ENCODE data around the gene HDAC11.

DNA sequence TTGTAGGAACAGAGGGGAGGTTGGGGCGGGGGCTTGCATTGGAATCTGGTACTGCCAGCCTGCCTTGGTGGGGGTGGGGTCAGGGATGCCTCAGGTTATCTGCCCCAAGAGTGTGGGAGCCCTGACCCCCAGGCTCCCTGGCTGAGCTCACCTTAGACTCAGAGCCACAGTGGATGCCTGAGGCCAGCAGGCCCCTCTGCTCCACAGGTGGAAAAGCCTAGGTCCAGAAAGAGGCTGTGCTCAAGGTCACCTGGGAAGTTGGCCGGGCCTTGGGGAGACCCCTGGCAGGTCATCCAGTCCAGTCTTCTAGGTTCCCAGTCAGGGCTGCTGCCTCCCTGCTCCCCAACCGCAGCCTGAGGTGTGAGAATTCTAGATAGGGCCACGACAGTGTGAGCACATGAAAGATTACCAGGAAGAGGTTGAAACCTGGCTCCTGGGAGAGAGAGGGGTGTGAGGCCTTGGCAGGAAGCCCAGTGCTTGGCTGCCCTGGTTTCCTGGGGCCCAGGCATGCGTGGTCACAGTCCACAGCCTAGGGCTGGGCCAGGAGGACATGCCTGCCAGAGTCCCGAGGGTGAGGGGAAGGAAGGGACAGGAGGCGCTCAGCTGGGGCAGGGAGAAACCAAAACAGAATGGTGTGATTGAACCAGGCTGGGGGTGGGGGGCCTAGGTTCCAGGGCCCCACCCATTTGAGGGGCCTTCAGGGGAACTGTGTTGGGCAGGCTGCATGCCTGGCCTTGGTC, 4.9 kb downstream of the HDAC11 start:
- TF ChIP-seq, protein P1, sequence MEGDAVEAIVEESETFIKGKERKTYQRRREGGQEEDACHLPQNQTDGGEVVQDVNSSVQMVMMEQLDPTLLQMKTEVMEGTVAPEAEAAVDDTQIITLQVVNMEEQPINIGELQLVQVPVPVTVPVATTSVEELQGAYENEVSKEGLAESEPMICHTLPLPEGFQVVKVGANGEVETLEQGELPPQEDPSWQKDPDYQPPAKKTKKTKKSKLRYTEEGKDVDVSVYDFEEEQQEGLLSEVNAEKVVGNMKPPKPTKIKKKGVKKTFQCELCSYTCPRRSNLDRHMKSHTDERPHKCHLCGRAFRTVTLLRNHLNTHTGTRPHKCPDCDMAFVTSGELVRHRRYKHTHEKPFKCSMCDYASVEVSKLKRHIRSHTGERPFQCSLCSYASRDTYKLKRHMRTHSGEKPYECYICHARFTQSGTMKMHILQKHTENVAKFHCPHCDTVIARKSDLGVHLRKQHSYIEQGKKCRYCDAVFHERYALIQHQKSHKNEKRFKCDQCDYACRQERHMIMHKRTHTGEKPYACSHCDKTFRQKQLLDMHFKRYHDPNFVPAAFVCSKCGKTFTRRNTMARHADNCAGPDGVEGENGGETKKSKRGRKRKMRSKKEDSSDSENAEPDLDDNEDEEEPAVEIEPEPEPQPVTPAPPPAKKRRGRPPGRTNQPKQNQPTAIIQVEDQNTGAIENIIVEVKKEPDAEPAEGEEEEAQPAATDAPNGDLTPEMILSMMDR (IDR thresholded peaks at IDR 0.05), result no peak
- TF ChIP-seq POLR2A (IDR thresholded peaks at IDR 0.05), result no peak
